T-helper 1 cell treated with Interleukin-12 subunit alpha and Interleukin-12 subunit beta and Interleukin-4 antibody, amounts not matched to agents 30 ng/mL and 1 ng/mL, for 36 hours (primary cell): ENCODE measurements around the gene PNPLA2. TPM values are rescaled to one million over a fixed set of nuclear protein-coding genes. Genes with fewer than 3 reads are reported as not detected.

Experiments
- intact Hi-C: fragments of 100-400 bp; cut with micrococcal nuclease; formaldehyde crosslinking; loops from one replicate; pipeline ENCODE4 v1.15.1; 2024
- total RNA-seq: library from RNA; stranded (reverse); gene quantifications from 2 replicates; pipeline ENCODE4 v1.2.3, GENCODE V29; 2022

Gene PNPLA2
- total RNA-seq, result 57.2 and 58.7 TPM in 2 replicates

GRCh38 chr11:818396-819128 lies at the start of gene PNPLA2:
Gene PNPLA2, plus strand, starts transcription at chr11:818914. Its CDS starts 805 bp downstream, at chr11:819719.
- intact Hi-C loops, result loop anchor here (1.0 kb wide), 3 partner anchors 9 to 24 kb away; partner anchors contain the start of genes PIDD1, POLR2L, RPLP2 and TSPAN4

GRCh38 chr11:769887-770641 lies 48.6 kb upstream of the PNPLA2 start:
- intact Hi-C loops, result no loop called here

- intact Hi-C loops, result no loop called here
Measured at GRCh38 chr11:770642-771616, 47.8 kb upstream of the PNPLA2 start.

- intact Hi-C loops, result no loop called here
Measured at GRCh38 chr11:771617-772204, 47.0 kb upstream of the PNPLA2 start.

- intact Hi-C loops, result no loop called here
Measured at GRCh38 chr11:772429-773390, 46.0 kb upstream of the PNPLA2 start.

- intact Hi-C loops, result no loop called here
Measured at GRCh38 chr11:773425-773824, 45.3 kb upstream of the PNPLA2 start.

- intact Hi-C loops, result no loop called here
Measured at GRCh38 chr11:773830-774229, 44.9 kb upstream of the PNPLA2 start.

- intact Hi-C loops, result no loop called here
Measured at GRCh38 chr11:774873-775592, 43.7 kb upstream of the PNPLA2 start.

GRCh38 chr11:776263-776560 lies 42.5 kb upstream of the PNPLA2 start:
- intact Hi-C loops, result no loop called here

GRCh38 chr11:776561-777287 lies 42.0 kb upstream of the PNPLA2 start:
- intact Hi-C loops, result loop anchor here (1.0 kb wide), 3 partner anchors 20 to 81 kb away; partner anchors contain the start of genes DEAF1, RPLP2 and TMEM80

- intact Hi-C loops, result loop anchor here (1.0 kb wide), 4 partner anchors 19 to 82 kb away; partner anchors contain the start of genes DEAF1, RPLP2 and TMEM80
Measured at GRCh38 chr11:777288-778255, 41.1 kb upstream of the PNPLA2 start, which contains the start of gene GATD1. Gene GATD1, minus strand, starts transcription at chr11:777487. Its CDS starts 25 bp downstream, at chr11:777462.

- intact Hi-C loops, result loop anchor here (1.0 kb wide), 1 partner anchor 31 kb away; no protein-coding TSS in a partner anchor
Measured at GRCh38 chr11:778976-779954, 39.4 kb upstream of the PNPLA2 start.

- intact Hi-C loops, result no loop called here
Measured at GRCh38 chr11:779955-780532, 38.7 kb upstream of the PNPLA2 start.

- intact Hi-C loops, result no loop called here
Measured at GRCh38 chr11:782264-783174, 36.2 kb upstream of the PNPLA2 start.
